HG03457 (cell line): ENCODE measurements around the gene DUS1L.

Source experiments
- ATAC-seq: cut with Tn5 transposase; IDR thresholded peaks from one replicate; pipeline ENCODE4 v1.9.1; 2021; ENCODE audit warnings: moderate number of reproducible peaks; ENCODE audit not compliant: unreplicated experiment

Gene DUS1L

DNA sequence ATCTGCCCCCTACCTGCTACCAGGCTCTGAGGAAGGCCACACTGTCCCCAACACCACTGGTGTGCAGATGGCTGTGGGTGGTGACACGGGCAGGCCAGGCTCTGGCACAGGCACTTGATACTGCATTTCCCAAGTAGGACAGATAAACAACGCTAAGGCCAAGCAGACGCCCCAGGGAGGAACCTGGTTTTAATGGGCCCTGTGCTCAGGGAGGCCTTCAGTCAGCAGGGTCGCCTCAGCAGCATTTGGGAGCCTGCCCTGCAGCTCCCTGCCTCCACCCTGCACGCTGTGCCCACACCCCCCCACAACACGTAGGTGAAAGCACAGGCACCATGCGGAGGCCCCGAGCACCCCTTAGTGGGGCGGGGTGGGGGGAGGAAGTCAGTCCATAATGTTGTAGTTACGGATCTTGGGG is 35.7 kb upstream of the DUS1L start:
- ATAC-seq, result no peak

GRCh38 chr17:82100502-82101298 is 35.1 kb upstream of the DUS1L start:
- ATAC-seq, result no peak

DNA sequence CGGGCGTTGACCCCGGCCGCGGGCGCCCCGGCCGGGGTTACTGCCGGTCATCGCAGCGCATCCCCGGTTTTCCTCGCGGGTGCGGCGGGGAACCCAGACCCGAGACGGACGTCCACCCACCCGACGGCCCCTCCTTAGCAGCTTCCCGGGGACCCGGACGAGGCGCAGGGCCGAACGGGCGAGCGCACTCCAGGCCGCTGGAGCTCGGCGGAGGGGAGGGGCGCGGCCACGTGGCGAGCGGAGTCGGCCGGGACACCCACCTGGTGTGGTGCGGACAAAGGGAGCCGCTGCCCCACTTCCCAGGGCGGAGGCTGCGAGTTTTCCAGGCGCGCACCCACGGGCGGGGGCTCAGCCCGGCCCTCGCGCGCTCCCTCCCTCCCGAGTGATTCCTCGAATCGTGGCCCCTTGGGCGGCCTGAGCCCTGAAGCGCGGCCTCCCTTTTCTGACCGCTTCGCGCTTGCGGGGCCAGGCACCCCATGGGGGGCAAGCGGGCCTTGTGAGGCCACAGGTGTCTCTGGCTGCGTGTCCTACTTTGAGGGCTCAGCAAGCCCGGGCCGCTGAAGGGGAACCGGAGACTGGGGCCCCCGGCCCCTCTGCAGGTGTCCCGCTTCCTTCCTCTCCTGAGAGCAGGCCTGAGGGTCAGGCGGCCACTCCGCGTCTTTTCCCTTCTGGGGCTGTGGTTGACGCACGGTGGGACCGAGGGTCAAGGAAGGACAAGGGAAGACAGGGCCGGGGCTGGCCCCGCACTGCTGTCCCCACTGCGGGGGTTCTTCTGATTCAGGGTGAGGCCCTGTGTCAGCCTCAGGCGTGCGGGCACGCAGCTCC is 33.5 kb upstream of the DUS1L start:
- no peak for ATAC-seq

DNA sequence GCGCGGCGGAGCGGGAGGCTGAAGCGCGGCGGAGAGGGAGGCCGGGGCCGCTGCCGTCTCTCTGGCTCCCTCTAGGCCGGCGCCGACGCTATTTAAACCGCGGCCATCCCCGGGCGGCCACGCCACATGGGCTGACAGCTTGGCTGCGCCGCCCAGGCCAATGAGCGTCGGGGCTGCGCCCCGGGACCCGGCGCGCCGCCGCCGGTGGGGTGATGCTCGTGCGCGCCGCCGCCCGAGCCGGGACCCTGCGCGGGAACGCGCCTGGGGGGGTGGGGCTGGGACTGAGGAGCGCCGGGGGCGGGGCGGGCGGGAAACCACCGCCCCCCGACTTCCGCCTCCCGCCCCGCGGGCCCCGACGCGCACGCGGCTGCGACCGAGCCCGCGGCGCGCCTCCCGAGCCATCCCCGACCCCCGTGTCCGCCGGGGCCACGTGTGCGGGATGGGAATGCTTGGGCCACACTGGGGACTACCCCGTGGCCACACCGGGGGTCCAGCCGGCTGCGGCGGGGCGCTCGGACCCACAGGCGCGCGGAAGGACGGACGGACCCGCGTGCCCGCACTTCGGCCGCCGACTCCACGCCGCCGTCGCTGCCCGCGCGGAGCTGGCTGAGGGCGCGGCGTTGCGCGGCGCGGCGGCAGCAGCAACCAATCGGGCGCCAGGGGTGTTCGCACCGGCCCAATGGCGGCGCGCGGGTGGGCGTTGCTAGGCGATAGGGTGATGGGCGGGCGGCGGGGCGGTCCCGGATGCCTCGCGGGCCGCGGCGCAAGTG is 32.8 kb upstream of the DUS1L start, which contains the start of gene FASN:
Gene FASN, minus strand, starts transcription at position 68 of the 770 bp plus-strand sequence. CDS start 1,791 bp downstream, outside the sequence.
- ATAC-seq, result peak; percentile 52

- no peak for ATAC-seq
These were observed 32.2 kb upstream of the DUS1L start for GRCh38 chr17:82097919-82098168.

DNA sequence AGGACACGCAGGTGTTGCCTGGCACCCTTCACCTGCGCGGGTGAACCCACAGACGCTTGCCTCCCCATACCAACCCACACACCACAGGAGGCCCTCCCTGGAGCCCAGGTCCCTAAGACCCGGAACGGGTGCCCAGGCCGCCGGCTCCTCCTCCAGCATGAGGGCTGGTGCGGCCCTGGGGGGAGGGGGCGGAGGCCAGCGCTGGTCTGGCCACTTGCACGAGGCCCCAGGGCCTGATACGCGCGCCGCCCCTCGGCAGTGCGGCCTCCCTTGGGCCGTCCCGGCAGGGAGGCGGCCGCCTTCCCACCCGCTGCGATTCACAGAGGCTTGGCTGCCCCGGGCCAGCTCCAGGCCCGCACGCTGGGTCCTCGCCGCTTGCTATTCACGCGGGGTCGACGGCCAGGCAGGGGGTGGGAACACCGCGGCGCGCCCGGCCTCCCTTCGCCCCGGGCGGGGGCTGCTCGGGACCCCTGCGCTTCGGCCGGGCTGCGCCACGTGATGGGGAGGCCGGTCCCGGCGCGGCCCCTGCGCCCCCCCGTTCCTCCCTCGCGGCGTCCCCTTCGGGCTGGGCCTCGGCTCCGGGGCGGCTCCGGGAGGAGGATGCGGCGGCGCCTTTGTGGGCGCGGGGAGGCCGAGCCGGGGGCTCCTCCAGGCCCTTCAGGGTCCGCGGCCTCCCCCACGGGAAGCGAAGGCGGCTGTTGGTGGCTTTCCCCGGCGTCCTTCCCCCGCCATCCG is 31.7 kb upstream of the DUS1L start:
- ATAC-seq, result peak; percentile 3

- no peak for ATAC-seq
These were observed 31.1 kb upstream of the DUS1L start for GRCh38 chr17:82096709-82097183.

DNA sequence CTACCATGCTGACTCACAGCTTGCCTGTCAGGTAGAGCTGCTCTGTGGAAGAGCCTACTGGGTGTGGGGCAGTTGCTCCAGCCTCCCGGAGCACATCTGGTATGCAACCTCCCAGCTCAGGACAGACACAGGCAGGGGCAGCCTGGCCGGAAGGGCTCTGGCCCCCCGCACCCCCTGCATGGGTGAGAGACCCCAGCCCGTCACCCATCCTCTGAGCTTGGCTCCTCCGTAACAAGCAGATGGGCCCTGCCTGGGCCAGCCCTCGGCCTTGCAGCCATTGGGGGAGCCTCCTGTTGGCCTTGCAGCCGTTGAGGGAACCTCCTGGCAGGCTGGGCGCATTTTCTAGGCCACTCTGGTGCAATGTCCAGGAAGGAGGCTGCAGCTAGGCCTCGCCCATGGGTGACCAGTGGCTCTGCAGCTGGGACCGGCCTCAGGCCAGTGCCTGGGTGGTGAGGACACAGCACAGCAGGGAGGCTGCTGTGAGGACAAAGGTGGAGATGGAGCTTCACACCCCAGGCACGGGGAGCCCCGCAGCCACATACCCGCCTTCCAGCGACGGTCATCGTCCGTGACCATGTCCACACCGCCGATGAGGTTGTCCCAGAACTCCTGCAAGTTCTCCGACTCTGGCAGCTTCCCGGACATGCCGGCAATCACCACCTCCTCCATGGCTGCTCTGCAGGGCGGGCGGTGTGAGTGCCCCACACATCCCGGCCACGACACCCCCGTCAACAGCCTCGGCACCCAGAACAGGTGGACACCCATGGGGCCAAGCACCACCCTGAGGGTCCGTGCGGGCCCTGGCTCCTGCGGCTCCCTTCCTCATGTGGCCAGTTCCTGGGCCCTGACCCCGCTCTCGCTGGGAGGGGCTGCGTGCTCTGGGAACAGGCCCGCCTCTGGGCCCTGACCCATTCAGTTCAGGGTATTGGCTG is 30.4 kb upstream of the DUS1L start:
- no peak for ATAC-seq

DNA sequence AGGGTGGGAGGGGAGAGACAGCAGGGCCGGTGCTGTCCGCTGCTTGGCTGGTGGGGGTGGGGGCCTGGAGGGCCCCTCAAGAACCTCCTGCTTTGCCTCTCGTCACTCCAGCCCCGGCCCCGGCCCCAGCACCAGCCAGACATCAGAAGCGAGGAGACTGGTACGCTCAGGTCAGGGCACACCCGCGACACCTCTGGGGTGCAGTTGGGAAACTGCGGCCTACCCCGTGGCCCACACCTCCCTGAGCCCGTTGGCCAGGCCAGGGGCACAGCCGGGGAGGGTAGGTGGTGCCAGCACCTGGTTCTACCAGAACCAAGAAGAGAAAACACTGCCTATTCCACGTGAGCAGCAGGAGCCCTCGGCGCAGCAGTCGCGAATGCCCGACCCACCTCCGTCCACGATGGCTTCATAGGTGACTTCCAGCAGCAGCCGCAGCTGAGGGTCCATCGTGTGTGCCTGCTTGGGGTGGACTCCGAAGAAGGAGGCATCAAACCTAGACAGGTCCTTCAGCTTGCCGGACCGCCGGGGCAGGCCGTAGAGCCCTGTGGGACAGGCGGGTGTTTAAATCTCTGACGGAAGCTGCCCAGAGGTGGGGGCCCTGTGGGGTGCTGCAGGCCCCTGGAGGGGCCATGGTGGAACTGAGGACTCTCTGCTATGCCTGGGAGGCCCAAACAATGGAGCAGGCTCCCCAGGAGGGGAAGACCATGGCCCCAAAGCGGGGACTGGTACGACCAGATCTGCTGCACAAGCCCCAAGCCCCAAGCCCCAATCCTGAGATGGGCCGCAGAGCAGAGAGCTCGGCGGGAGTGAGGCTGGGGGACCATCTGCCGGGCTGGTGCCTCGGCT is 29.6 kb upstream of the DUS1L start:
- no peak for ATAC-seq

GRCh38 chr17:82092995-82093751 is 27.6 kb upstream of the DUS1L start:
- ATAC-seq, result no peak

DNA sequence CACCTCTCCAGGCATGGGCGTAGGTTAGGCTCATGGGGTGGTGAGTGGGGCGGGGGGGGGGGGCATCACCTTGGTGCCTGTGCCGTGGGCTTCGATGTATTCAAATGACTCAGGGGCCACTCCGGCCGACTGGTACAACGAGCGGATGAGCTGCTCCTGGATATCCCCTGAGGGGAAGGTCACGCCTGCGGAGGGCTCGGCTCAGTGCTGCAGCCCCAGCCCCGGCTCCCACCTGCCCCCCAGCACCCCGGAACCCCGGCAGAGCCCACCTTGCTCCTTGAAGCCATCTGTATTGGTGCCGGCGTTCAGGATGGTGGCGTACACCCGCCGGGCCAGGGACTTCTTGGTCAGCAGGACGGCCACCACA is 27.0 kb upstream of the DUS1L start:
- no peak for ATAC-seq

DNA sequence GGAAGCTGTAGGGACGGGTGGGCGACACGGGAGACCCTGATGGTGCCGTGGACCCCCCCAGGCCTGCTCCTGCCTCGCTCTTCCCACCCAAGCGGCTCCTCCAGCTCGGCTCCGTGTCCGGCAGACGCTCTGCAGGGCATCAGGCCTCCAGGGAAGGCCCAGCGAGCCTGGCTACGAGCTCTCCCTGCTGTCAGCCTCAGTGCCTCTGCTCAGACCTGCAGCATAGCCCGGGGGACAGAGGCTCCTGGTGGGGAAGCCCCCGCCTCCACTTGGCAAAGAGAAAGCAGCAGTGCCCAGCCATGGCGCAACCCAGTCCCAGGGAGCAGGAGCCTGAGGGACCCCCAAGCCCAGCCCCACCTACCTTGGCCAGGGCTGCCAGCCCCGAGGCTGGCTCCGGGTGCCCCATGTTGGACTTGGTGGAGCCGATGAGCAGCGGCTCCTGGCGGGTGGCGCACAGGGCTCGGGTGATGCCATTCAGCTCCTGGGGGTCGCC is 26.5 kb upstream of the DUS1L start:
- no peak for ATAC-seq

DNA sequence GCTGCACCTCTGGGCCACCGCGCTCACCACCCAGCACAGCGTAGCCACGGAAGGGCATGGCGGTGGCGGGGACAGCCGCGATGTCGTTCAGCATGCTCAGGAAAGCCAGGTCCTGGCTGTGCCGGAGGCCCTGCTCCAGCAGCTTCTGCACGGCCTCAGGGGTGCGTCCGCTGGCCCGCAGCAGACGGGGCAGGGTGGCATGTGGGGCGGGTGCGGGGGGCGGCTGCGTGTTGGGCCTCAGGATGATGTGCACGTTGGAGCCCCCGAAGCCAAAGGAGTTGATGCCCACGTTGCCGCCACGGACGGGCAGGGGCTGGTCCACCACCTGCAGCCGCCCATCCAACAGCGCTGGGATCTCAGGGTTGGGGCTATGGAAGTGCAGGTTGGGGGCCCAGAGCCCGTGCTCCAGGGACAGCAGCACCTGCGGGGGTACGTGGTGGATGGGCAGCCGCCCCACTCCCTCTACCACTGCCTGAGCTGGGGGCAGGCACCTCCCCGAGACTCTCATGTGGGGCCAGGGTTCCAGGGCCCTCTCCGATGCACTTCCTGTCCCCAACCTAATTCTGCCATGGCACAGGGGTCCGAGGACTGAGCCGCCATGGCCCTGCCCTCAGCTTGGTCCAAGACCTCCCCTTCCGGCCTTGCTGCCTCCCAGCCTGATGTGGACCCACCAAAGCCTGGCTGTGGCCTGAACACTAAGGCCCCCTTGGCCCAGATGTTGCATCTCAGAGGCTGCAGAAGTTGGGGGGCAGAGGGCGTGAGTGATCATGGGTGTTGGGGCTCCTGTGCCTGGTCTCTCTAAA is 25.9 kb upstream of the DUS1L start:
- no peak for ATAC-seq

DNA sequence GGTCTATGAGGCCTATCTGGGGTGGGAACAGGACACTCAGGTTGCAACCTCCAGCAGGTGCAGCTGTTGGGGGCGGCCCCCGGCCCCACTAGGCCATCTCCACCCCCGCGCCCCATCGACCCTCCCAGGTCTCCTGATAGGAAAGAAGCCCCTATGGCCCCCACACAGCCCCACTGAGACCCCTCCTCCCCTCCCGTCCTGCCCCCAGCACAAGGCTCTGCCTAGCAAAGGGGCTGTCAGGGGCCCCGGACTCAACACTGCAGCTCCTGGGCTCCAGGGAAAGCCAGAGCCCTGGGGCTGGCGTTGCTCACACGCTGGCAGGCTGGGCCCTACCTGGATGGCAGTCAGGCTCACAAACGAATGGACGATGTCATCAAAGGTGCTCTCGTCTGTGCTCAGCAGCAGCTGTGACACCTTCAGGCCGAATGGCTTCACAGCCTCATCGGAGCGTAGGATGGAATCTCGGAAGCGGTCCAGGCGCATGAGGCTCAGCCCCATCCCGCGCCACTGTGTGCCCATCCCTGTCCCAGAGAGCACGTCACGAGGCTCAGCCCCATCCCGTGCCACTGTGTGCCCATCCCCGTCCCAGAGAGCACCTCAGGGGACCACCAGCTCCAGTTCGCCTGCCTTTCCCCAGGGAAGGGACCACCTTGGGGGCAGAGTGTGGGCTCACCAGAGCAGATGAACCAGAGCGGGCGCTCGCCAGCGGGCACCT is 25.1 kb upstream of the DUS1L start:
- ATAC-seq, result no peak

GRCh38 chr17:82089723-82090548 is 24.3 kb upstream of the DUS1L start:
- ATAC-seq, result no peak
